ENCODE measurements around the gene APBB2. TPM values are rescaled to one million over a fixed set of nuclear protein-coding genes. Genes with fewer than 3 reads are reported as not detected.

Gene APBB2
- total RNA-seq, 2 donors from 2014 or later: 17.4 to 56.6 TPM

- Histone ChIP-seq H3K4me1 (replicated peaks) (no peaks in the 10 kb centered on the region), H3K9me3 (no peaks in the 10 kb centered on the region), H3K4me3 (no peak overlapping the region), H3K27ac (no peak overlapping the region), H3K36me3 (no peaks in the 10 kb centered on the region), H3K27me3 (replicated peaks; ENCODE audit: insufficient read depth) (no peaks in the 10 kb centered on the region)
- TF ChIP-seq POLR2AphosphoS5 (IDR thresholded peaks at IDR 0.05) (no peak), POLR2A (IDR thresholded peaks at IDR 0.05) (no peak), CTCF (IDR thresholded peaks at IDR 0.05) (no peak)
- DNase-seq (ENCODE audit: low spot score): no peak
- intact Hi-C loops (cut with DNase I): no loop called here
These were observed 37.3 kb downstream of the APBB2 start for GRCh38 chr4:41177016-41177415.

- DNase-seq (ENCODE audit: low spot score): no peak
- Histone ChIP-seq H3K4me3 (no peak overlapping the region), H3K27me3 (replicated peaks; ENCODE audit: insufficient read depth) (no peaks in the 10 kb centered on the region), H3K27ac (no peak overlapping the region), H3K9me3 (no peaks in the 10 kb centered on the region), H3K36me3 (no peaks in the 10 kb centered on the region), H3K4me1 (replicated peaks) (no peaks in the 10 kb centered on the region)
- intact Hi-C loops (cut with DNase I): no loop called here
- TF ChIP-seq POLR2AphosphoS5 (IDR thresholded peaks at IDR 0.05) (no peak), POLR2A (IDR thresholded peaks at IDR 0.05) (no peak), CTCF (IDR thresholded peaks at IDR 0.05) (no peak)
- 65% methylated on average over 1 of the region's 1 CpG for WGBS
These were observed 38.0 kb downstream of the APBB2 start for GRCh38 chr4:41176340-41176739.

GRCh38 chr4:41175794-41176193 lies 38.5 kb downstream of the APBB2 start:
- Histone ChIP-seq H3K4me1 (replicated peaks) (no peaks in the 10 kb centered on the region), H3K27me3 (replicated peaks; ENCODE audit: insufficient read depth) (no peaks in the 10 kb centered on the region), H3K9me3 (no peaks in the 10 kb centered on the region), H3K27ac (no peak overlapping the region), H3K36me3 (no peaks in the 10 kb centered on the region), H3K4me3 (no peak overlapping the region)
- no peak for TF ChIP-seq POLR2A (IDR thresholded peaks at IDR 0.05)
- no peak for DNase-seq (ENCODE audit: low spot score)
- intact Hi-C loops (cut with DNase I): no loop called here

- H3K27ac ChIP-seq: no peak overlapping the region
- H3K27me3 ChIP-seq (replicated peaks; ENCODE audit: insufficient read depth): no peaks in the 10 kb centered on the region
- no peaks in the 10 kb centered on the region for H3K9me3 ChIP-seq
- no peaks in the 10 kb centered on the region for H3K4me1 ChIP-seq (replicated peaks)
- WGBS: 96% methylated on average over 4 of the region's 4 CpGs
- no peak overlapping the region for H3K4me3 ChIP-seq
- TF ChIP-seq POLR2AphosphoS5 (IDR thresholded peaks at IDR 0.05): no peak
- TF ChIP-seq CTCF (IDR thresholded peaks at IDR 0.05): no peak
- intact Hi-C loops (cut with DNase I): loop anchor here (5.0 kb wide), 1 partner anchor 33 kb away; no protein-coding TSS in a partner anchor
- no peak for DNase-seq (ENCODE audit: low spot score)
- no peaks in the 10 kb centered on the region for H3K36me3 ChIP-seq
These were observed 39.9 kb downstream of the APBB2 start for GRCh38 chr4:41174444-41174843.

GRCh38 chr4:41172786-41173185 lies 41.6 kb downstream of the APBB2 start:
- Histone ChIP-seq H3K4me3 (no peak overlapping the region), H3K36me3 (no peaks in the 10 kb centered on the region), H3K9me3 (no peaks in the 10 kb centered on the region), H3K27me3 (replicated peaks; ENCODE audit: insufficient read depth) (no peaks in the 10 kb centered on the region), H3K4me1 (replicated peaks) (no peaks in the 10 kb centered on the region), H3K27ac (no peak overlapping the region)
- DNase-seq (ENCODE audit: low spot score): no peak
- no peak for TF ChIP-seq POLR2AphosphoS5 (IDR thresholded peaks at IDR 0.05)
- TF ChIP-seq CTCF (IDR thresholded peaks at IDR 0.05): no peak
- no peak for TF ChIP-seq POLR2A (IDR thresholded peaks at IDR 0.05)
- intact Hi-C loops (cut with DNase I): loop anchor here (5.0 kb wide), 1 partner anchor 35 kb away; no protein-coding TSS in a partner anchor
- 74% methylated on average over 2 of the region's 2 CpGs for WGBS

Measured in prostate gland (tissue), 2 donors.